Upper lobe of left lung (tissue), 6 donors: ENCODE results near the gene ESR2. TPM values are rescaled to one million over a fixed set of nuclear protein-coding genes. Genes with fewer than 3 reads are reported as not detected.

Source experiments
- ATAC-seq, 2 donors: fragments of 200-7000 bp; cut with Tn5 transposase; one replicate each; pipeline ENCODE4 v1.9.1; 2022; ENCODE audit warnings: mild to moderate bottlenecking in 2 of 2, moderate library complexity in 2 of 2; ENCODE audit not compliant: low FRiP score in 2 of 2
- DNase-seq, 2 donors: peaks; one replicate each; pipeline ENCODE4 v3.0.0-alpha.2; 2019 to 2020
- H3K27ac ChIP-seq, 4 donors: fragments of 200-600 bp; sonication (generic); one replicate each; pipeline ENCODE4 v1.5.1; 2016 to 2019
- H3K27me3 ChIP-seq, 4 donors: fragments of 200-600 bp; sonication (generic); one replicate each; pipeline ENCODE4 v1.5.1; 2017 to 2019
- H3K36me3 ChIP-seq, 4 donors: fragments of 200-600 bp; sonication (generic); one replicate each; pipeline ENCODE4 v1.5.1; 2016 to 2019
- H3K4me1 ChIP-seq, 4 donors: fragments of 200-600 bp; sonication (generic); one replicate each; pipeline ENCODE4 v1.5.1; 2018 to 2019
- H3K4me3 ChIP-seq, 4 donors: fragments of 200-600 bp; sonication (generic); one replicate each; pipeline ENCODE4 v1.5.1; 2017 to 2019; ENCODE audit warnings: mild to moderate bottlenecking in 2 of 4, moderate library complexity in 1 of 4
- H3K9me3 ChIP-seq, 4 donors: fragments of 200-600 bp; sonication (generic); one replicate each; pipeline ENCODE4 v1.5.1; 2018 to 2019
- CTCF ChIP-seq, 6 experiments: fragments of 450-650 bp in 4 of 6; fragments of 200-600 bp in 2 of 6; sonication (generic) in 2 of 6; IDR thresholded peaks; one replicate each; pipeline ENCODE4 v1.5.1; 2016 to 2019; ENCODE audit warnings: antibody characterized with exemption in 6 of 6
- EP300 ChIP-seq, 4 donors: sonication (generic); formaldehyde crosslinking; IDR thresholded peaks; one replicate each; pipeline ENCODE4 v1.5.1; 2017; ENCODE audit warnings: antibody characterized with exemption in 4 of 4, control low read depth in 2 of 4
- POLR2A ChIP-seq, 4 donors: fragments of 450-650 bp; IDR thresholded peaks; one replicate each; pipeline ENCODE4 v1.5.1; 2016 to 2017; ENCODE audit warnings: antibody characterized with exemption in 4 of 4, mild to moderate bottlenecking in 2 of 4
- POLR2AphosphoS5 ChIP-seq, 2 donors: sonication (generic); formaldehyde crosslinking; IDR thresholded peaks; one replicate each; pipeline ENCODE4 v1.5.1; 2017; ENCODE audit warnings: antibody characterized with exemption in 2 of 2
- WGBS, 2 donors: methylation state at CpG; one replicate each; pipeline ENCODE4 v1.1.5; 2017 to 2018; 5-methylcytosine and 5-hydroxymethylcytosine counted together
- total RNA-seq, 6 donors: library from RNA; depleted of rRNA in 4 of 6; stranded (reverse); fragments of >200 nt in 4 of 6; gene quantifications; one replicate each; pipeline versions ENCODE4 v1.1.0 to v1.2.1, GENCODE V29; 2016 to 2021
- donor health status: DM: no; HTN: no; CAD: no; lungs with moderate emphysema.
- donor health status: DM: no; HTN: yes; CAD: no; lungs with severe emphysema.

The ESR2 gene
- total RNA-seq, 6 donors from 2014 or later: 0.20 to 3.6 (median 0.86) TPM; not detected in 1

DNA sequence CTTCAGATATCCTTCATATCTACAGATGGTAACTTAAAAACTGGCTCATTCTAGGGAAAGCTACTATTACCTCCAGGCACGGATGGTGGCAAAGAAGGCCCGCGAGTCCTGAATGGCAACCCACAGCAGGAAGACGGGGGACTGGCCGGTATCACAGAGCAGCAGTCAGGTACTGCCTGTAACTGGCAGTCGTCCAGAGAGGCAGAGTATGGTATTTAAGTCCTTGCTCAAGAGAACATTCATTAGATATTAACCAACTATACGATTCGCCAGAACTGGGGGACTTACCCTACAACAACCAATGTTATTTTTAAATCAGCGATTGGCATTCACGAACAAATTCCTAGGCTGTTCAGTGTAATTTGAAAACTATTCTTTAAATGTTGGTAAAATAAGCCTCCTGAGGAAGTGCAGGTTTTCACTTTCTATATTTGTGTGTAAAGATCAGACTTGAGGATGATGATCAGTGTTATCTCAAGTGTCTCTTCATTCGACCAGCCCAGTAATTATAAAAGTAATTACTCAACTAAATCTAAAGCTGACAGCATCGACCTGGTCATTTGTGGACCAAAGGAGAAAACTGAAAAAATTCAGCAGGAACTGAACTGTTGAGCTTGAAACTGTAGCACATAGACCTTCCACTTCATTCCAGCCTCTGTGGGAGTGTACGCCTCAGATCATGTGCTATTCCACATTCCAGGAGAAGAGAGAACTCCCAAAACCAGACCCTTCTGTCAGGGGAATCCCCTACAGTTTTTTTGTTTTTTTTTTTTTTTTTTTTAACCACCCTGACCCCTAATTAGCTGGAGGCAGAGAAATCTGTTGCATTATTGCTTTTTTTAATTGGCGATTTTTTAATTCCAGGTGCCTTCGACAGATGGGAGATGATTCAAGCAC, 75.6 kb downstream of the ESR2 start:
- 66 to 70% methylated on average over 15 of the region's 15 CpGs for WGBS, 2 donors
- Histone ChIP-seq H3K4me3 (no peak overlapping the region), H3K27ac (peak overlapping the region in 2 of 4 donors; percentile 22 to 26), H3K4me1 (peaks cover 0 to 9% (median 0%) of the 10 kb centered on the region in 4 donors), H3K36me3 (peaks cover 23 to 100% (median 74%) of the 10 kb centered on the region in 4 donors), H3K27me3 (no peaks in the 10 kb centered on the region), H3K9me3 (no peaks in the 10 kb centered on the region)
- DNase-seq (peak in 1 of 2 donors; percentile 75), ATAC-seq (no peak)
- TF ChIP-seq POLR2A (IDR thresholded peaks at IDR 0.05): no peak
- no peak for TF ChIP-seq EP300 (IDR thresholded peaks at IDR 0.05)
- no peak for TF ChIP-seq CTCF (IDR thresholded peaks at IDR 0.05)
- TF ChIP-seq POLR2AphosphoS5 (IDR thresholded peaks at IDR 0.05): no peak

GRCh38 chr14:64217834-64218233, 76.3 kb downstream of the ESR2 start:
- no peaks in the 10 kb centered on the region for H3K27me3 ChIP-seq
- H3K4me3 ChIP-seq: no peak overlapping the region
- peaks cover 23 to 100% (median 67%) of the 10 kb centered on the region in 4 donors for H3K36me3 ChIP-seq
- no peak for DNase-seq
- peaks cover 0 to 10% (median 0%) of the 10 kb centered on the region in 4 donors for H3K4me1 ChIP-seq
- H3K9me3 ChIP-seq: no peaks in the 10 kb centered on the region
- no peak overlapping the region for H3K27ac ChIP-seq
- WGBS, 2 donors: 74 to 80% methylated on average over 7 of the region's 7 CpGs
- TF ChIP-seq POLR2AphosphoS5 (IDR thresholded peaks at IDR 0.05) (no peak), EP300 (IDR thresholded peaks at IDR 0.05) (no peak), POLR2A (IDR thresholded peaks at IDR 0.05) (no peak), CTCF (IDR thresholded peaks at IDR 0.05) (no peak)
- no peak for ATAC-seq

- WGBS, 2 donors: 72 to 76% methylated on average over 4 of the region's 4 CpGs
- Histone ChIP-seq H3K4me3 (no peak overlapping the region), H3K27ac (no peak overlapping the region), H3K9me3 (no peaks in the 10 kb centered on the region), H3K4me1 (peaks cover 0 to 12% (median 0%) of the 10 kb centered on the region in 4 donors), H3K36me3 (peaks cover 26 to 100% (median 63%) of the 10 kb centered on the region in 4 donors), H3K27me3 (no peaks in the 10 kb centered on the region)
- DNase-seq: no peak
- no peak for ATAC-seq
- TF ChIP-seq POLR2AphosphoS5 (IDR thresholded peaks at IDR 0.05): no peak
- no peak for TF ChIP-seq CTCF (IDR thresholded peaks at IDR 0.05)
- no peak for TF ChIP-seq EP300 (IDR thresholded peaks at IDR 0.05)
- TF ChIP-seq POLR2A (IDR thresholded peaks at IDR 0.05): no peak
These were observed 76.9 kb downstream of the ESR2 start for GRCh38 chr14:64217308-64217707.

- Histone ChIP-seq H3K4me1 (peaks cover 0 to 12% (median 0%) of the 10 kb centered on the region in 4 donors), H3K9me3 (no peaks in the 10 kb centered on the region), H3K4me3 (no peak overlapping the region), H3K27ac (no peak overlapping the region), H3K27me3 (no peaks in the 10 kb centered on the region), H3K36me3 (peaks cover 26 to 100% (median 63%) of the 10 kb centered on the region in 4 donors)
- 97 to 98% methylated on average over 13 of the region's 13 CpGs for WGBS, 2 donors
- no peak for TF ChIP-seq CTCF (IDR thresholded peaks at IDR 0.05)
- TF ChIP-seq EP300 (IDR thresholded peaks at IDR 0.05): no peak
- no peak for TF ChIP-seq POLR2AphosphoS5 (IDR thresholded peaks at IDR 0.05)
- TF ChIP-seq POLR2A (IDR thresholded peaks at IDR 0.05): no peak
- DNase-seq (no peak), ATAC-seq (no peak)
These were observed 78.2 kb downstream of the ESR2 start for GRCh38 chr14:64215978-64216377.
